ENCODE data around the gene LIN28A.
"Not testable (repeated sequence)": the region's sequence is repeated elsewhere in the genome, so short reads cannot be mapped to it uniquely, and the experiment has no call there.

Gene LIN28A

GRCh38 chr1:26385063-26385462, 25.6 kb upstream of the LIN28A start:
- not testable (repeated sequence) for DNase-seq

GRCh38 chr1:26387447-26387846, 23.2 kb upstream of the LIN28A start:
- intact Hi-C loops (cut with DNase I) = no loop called here
- DNase-seq = no peak

More at GRCh38 chr1:26385063-26385462, 25.6 kb upstream of the LIN28A start:
- intact Hi-C loops (cut with DNase I) = not testable (repeated sequence)

- no peak for DNase-seq
- intact Hi-C loops (cut with DNase I) = no loop called here
These were observed 21.7 kb upstream of the LIN28A start for GRCh38 chr1:26388791-26389445.

- intact Hi-C loops (cut with DNase I) = no loop called here
- no peak for DNase-seq
These were observed 20.9 kb upstream of the LIN28A start for GRCh38 chr1:26389604-26390247.

GRCh38 chr1:26391450-26391849, 19.2 kb upstream of the LIN28A start:
- intact Hi-C loops (cut with DNase I) = no loop called here
- no peak for DNase-seq

- DNase-seq = no peak
- intact Hi-C loops (cut with DNase I) = no loop called here
These were observed 14.9 kb upstream of the LIN28A start for GRCh38 chr1:26395754-26396153.

- no peak for DNase-seq
- intact Hi-C loops (cut with DNase I) = no loop called here
These were observed 11.6 kb upstream of the LIN28A start for GRCh38 chr1:26399034-26399433.

- intact Hi-C loops (cut with DNase I) = no loop called here
- no peak for DNase-seq
These were observed 8.7 kb upstream of the LIN28A start for GRCh38 chr1:26401891-26402290.

- intact Hi-C loops (cut with DNase I) = no loop called here
- no peak for DNase-seq
These were observed 7.0 kb upstream of the LIN28A start for GRCh38 chr1:26403656-26404055.

GRCh38 chr1:26404641-26405040, 6.0 kb upstream of the LIN28A start:
- no peak for DNase-seq
- intact Hi-C loops (cut with DNase I) = no loop called here

- intact Hi-C loops (cut with DNase I) = no loop called here
- no peak for DNase-seq
These were observed 5.2 kb upstream of the LIN28A start for GRCh38 chr1:26405281-26405915.

- peak in 9 of 10 donors; percentile 34 to 94 (median 70) for DNase-seq
- intact Hi-C loops (cut with DNase I) = no loop called here
These were observed 2.0 kb upstream of the LIN28A start for GRCh38 chr1:26408604-26409003.

- no peak for DNase-seq
- intact Hi-C loops (cut with DNase I) = no loop called here
These were observed 1.3 kb upstream of the LIN28A start for GRCh38 chr1:26409191-26409807.

GRCh38 chr1:26411624-26412074, 1.0 kb downstream of the LIN28A start:
- intact Hi-C loops (cut with DNase I) = no loop called here
- DNase-seq = no peak

GRCh38 chr1:26412180-26412840, 1.7 kb downstream of the LIN28A start:
- DNase-seq = no peak
- intact Hi-C loops (cut with DNase I) = no loop called here

- intact Hi-C loops (cut with DNase I) = no loop called here
- no peak for DNase-seq
These were observed 2.4 kb downstream of the LIN28A start for GRCh38 chr1:26413031-26413430.

GRCh38 chr1:26417111-26417759, 6.6 kb downstream of the LIN28A start:
- intact Hi-C loops (cut with DNase I) = no loop called here
- peak; percentile 17 to 94 (median 72) for DNase-seq

- DNase-seq = no peak
- intact Hi-C loops (cut with DNase I) = no loop called here
These were observed 8.3 kb downstream of the LIN28A start for GRCh38 chr1:26418865-26419349.

- intact Hi-C loops (cut with DNase I) = no loop called here
- no peak for DNase-seq
These were observed 8.9 kb downstream of the LIN28A start for GRCh38 chr1:26419494-26419893.

- intact Hi-C loops (cut with DNase I) = no loop called here
These were observed 19.1 kb downstream of the LIN28A start for GRCh38 chr1:26429721-26430120.

More at GRCh38 chr1:26429721-26430120, 19.1 kb downstream of the LIN28A start:
- DNase-seq = no peak
